B cell (primary cell): ENCODE data around the gene TNFAIP1.

Source experiments
- EZH2 ChIP-seq: IDR thresholded peaks from 2 replicates; pipeline ENCODE4 v1.6.1; 2012; ENCODE audit warnings: borderline replicate concordance, low read depth, mild to moderate bottlenecking, moderate library complexity, low read length; ENCODE audit not compliant: insufficient read depth, poor library complexity, severe bottlenecking
- TF ChIP-seq, protein P1 (sequence below): fragments of 200-600 bp; IDR thresholded peaks from one replicate; pipeline ENCODE4 v1.8.0; 2022; ENCODE audit warnings: antibody characterized with exemption, mild to moderate bottlenecking

GRCh38 chr17:28395968-28396367, 60.4 kb downstream of the TNFAIP1 start:
- TF ChIP-seq EZH2 = no peak
- TF ChIP-seq, protein P1, sequence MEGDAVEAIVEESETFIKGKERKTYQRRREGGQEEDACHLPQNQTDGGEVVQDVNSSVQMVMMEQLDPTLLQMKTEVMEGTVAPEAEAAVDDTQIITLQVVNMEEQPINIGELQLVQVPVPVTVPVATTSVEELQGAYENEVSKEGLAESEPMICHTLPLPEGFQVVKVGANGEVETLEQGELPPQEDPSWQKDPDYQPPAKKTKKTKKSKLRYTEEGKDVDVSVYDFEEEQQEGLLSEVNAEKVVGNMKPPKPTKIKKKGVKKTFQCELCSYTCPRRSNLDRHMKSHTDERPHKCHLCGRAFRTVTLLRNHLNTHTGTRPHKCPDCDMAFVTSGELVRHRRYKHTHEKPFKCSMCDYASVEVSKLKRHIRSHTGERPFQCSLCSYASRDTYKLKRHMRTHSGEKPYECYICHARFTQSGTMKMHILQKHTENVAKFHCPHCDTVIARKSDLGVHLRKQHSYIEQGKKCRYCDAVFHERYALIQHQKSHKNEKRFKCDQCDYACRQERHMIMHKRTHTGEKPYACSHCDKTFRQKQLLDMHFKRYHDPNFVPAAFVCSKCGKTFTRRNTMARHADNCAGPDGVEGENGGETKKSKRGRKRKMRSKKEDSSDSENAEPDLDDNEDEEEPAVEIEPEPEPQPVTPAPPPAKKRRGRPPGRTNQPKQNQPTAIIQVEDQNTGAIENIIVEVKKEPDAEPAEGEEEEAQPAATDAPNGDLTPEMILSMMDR = no peak
